GM18499 (cell line): ENCODE measurements around the gene GPR162.

Source experiments
- ATAC-seq: cut with Tn5 transposase; IDR thresholded peaks from one replicate; pipeline ENCODE4 v1.9.1; 2021; ENCODE audit warnings: moderate number of reproducible peaks; ENCODE audit not compliant: insufficient read depth, unreplicated experiment

Gene GPR162

DNA sequence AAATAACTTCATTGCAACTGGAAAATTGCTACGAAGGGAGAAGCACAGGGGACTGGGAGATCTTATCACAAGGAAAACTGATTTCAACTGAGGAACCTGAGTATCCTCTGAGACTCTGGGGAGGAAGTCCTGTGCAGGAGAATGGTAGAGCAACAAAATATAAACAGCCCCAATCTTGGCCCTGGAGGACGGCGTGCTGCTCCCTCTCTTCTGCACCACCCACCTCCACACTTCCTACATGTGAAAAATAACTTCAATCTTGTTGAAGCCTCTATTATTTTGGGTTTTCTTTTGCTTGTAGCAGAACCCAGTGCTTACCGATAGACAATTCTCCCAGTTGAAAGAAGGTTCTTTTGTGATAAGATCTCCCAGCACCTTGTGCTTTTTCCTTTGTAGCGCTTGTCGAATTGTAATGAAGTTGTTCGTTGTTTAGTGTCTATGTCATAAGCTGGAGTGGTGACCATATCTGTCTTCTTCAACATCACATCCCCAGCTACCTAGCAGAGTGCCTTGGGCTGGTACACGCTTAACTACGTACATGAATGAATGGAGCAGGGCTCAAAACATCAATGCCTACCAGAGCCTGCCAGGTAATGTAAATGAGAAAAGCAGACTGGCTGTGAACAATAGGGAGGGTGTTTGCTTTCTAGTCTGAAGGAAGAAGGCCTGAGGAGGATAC, 35.1 kb upstream of the GPR162 start:
- no peak for ATAC-seq

DNA sequence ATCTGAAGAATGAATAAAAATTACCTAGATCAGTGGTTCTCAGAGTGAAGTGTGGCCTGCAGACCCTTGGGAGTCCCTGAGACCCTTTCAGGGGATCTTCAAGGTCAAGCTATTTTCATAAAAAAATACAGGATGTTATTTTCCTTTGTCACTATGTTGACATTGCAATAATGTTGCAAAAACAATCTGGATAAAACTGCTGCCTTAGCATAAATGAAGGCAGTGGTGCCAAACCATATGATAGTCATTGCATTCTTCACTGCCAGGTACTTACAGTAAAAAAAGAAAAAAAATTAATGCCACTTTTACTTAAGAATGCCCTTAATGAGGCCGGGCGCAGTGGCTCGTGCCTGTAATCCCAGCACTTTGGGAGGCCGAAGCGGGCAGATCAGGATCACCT, 34.3 kb upstream of the GPR162 start:
- no peak for ATAC-seq

DNA sequence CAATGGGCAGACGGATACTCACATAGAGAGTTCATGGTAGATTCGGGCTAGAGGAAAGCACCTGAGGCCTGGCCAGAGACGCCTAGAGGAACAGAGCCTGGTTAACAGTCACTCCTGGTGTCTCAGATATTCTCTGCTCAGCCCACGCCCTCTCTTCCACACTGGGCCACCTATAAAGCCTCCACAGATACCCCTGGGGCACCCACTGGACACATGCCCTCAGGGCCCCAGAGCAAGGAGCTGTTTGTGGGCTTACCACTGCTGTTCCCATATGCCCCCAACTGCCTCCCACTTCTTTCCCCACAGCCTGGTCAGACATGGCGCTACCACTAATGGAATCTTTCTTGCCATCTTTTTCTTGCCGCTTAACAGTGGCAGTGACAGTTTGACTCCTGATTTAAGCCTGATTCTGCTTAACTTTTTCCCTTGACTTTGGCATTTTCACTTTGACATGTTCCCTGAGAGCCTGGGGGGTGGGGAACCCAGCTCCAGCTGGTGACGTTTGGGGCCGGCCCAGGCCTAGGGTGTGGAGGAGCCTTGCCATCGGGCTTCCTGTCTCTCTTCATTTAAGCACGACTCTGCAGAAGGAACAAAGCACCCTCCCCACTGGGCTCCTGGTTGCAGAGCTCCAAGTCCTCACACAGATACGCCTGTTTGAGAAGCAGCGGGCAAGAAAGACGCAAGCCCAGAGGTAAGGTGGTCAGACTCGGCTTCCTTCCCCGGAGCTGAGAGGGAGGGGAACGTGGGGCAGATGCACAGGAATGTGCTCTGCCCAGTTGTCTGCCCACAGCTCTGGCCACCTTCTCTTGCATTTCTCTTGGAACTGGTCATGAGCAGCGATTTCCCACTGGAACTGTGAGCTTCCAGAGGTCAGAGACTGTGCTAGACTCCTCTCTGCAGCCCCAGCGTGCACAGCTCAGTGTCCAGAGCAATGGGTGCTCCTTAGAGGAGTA, 32.4 kb upstream of the GPR162 start, which contains the start of gene CD4:
TSS of gene CD4 (plus strand) at position 557 of the 953 bp plus-strand sequence. CDS start 10,611 bp downstream, outside the sequence.
- ATAC-seq, result no peak

GRCh38 chr12:6790496-6791150, 31.0 kb upstream of the GPR162 start:
- no peak for ATAC-seq

- ATAC-seq, result no peak
These were observed 29.6 kb upstream of the GPR162 start for GRCh38 chr12:6791931-6792520.

DNA sequence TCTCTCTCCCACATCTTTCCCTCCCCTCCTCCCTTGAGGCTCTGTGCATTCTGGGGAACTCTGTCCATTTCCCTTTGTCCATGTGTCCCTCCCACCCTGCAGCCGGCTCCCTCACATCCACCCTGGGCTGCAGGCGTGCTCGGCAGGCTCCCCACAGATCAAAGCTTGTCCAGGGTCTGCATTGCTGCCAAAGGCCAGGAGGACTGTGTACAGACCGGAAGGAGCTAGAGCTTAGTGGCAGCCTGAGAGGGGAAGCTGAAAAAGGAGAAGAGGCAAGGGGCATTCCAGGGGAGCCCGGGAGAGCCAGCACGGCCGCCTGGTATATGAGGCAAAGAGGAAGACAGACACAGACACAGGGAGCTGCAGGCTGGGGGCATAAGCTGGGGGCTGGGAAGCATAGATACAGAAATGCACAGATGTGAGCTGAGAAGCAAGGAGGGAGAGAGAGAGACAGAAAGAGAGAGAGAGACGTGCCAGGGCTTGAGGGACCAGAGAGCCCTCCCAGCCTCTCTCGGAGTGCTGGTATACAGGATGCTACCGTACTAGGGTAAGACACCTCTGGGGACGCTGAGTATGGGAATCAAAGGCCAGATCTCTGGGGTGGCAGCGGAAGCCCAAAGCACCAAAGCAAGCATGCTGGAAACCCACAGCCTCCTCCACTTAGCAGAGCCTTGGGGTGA, 29.0 kb upstream of the GPR162 start:
- no peak for ATAC-seq

DNA sequence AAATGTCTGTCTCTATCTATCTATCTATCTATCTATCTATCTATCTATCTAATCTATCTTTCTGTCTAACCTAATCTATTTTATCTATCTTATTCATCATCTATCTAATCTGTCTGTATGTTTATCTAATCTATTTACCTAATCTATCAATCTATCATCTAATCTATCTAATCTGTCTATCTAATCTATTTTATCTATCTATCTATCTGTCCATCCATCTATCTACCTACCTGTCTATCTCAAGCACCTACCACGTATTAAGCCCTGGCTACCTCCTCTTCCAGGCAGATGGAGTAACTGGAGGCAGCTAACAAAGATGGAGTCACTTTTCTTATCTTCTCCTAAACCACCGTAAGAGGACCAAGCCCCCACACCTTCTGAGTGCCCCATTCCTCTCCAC, 26.5 kb upstream of the GPR162 start:
- no peak for ATAC-seq

DNA sequence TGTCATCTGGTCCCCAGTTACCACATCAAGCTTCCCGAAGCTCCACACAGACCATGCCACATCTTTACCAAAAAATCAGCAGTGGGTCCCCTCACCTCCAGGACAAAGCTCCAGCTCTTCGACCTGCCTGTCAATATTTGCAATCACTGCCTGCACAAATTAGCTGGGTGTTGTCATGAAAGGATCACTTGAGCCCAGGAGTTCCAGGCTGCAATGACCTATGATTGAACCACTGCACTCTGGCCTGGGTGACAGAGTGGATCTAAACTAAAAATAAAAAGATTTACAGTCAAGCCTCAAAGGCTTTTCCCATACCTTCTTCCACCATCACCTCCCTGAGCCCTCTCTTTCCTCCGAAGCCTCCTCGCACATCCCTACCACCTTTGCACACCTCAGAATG, 25.0 kb upstream of the GPR162 start:
- ATAC-seq, result no peak

DNA sequence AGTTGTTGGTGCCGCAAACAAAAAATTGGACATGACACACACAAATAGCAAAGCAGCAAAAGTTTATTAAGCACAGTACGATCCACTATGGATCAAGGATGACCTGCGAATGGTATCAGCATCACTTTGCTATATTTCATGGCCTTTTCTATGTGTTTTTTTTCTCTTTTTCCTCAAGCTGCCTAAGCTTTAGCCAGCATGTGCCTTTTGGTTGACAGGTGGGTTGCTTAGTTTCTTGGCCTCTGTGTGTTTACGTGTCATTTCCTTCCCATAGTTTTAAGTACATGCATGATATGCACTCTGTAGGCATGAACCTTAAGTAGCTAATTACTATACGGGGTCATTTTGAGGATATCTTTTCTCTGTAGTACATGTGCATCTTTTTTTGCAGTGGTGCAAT, 22.5 kb upstream of the GPR162 start:
- no peak for ATAC-seq

- no peak for ATAC-seq
These were observed 14.5 kb upstream of the GPR162 start for GRCh38 chr12:6807170-6807569.

DNA sequence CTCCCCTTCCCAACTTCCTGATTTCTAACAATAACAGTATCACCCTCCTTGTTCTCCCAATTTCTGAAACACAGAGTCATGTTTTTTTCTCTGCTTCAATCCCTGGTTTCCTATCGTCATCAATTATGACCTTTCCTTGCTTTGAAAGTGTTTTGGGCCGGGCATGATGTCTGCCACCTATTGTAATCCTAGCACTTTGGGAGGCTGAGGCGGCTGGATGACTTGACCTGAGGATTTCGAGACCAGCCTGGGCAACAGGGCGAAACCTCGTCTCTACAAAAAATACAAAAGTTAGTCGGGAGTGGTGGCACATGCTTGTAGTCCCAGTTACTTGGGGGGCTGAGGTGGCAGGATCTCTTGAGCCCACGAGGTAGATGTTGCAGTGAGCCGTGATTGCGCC, 12.6 kb upstream of the GPR162 start:
- no peak for ATAC-seq

GRCh38 chr12:6810758-6811157, 10.9 kb upstream of the GPR162 start:
- ATAC-seq, result no peak

- no peak for ATAC-seq
These were observed 8.3 kb upstream of the GPR162 start for GRCh38 chr12:6813363-6813762.

DNA sequence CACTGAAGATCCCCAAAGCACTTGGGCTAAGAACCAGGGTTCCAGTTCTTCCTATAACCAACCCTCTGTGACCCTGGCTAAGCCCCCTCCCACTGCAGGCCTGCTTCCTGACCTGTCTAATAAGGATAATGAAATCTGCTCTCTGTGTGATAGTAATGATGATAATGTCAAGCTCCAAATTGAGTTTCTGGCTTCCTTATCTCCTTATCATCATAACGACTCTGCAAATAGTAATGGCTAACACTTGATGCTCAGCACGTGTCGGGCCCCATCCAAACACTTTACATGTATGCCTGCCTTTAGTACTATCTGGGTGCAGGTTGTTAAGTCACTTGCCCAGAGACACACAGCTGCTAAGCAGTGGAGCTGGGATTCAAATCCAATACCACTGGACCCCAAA, 5.0 kb upstream of the GPR162 start:
- ATAC-seq, result no peak

DNA sequence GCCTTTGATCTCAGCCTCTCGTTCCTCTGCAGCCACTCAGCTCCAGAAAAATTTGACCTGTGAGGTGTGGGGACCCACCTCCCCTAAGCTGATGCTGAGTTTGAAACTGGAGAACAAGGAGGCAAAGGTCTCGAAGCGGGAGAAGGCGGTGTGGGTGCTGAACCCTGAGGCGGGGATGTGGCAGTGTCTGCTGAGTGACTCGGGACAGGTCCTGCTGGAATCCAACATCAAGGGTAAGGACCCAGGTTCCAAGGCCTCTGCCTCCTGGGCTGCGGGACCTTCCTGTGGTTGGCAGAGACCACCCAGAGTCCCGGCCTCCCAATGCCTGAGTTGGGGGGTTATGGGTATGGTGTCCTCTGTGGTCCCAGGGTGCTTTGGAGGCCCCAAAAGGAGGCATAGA, 4.5 kb upstream of the GPR162 start:
- no peak for ATAC-seq

DNA sequence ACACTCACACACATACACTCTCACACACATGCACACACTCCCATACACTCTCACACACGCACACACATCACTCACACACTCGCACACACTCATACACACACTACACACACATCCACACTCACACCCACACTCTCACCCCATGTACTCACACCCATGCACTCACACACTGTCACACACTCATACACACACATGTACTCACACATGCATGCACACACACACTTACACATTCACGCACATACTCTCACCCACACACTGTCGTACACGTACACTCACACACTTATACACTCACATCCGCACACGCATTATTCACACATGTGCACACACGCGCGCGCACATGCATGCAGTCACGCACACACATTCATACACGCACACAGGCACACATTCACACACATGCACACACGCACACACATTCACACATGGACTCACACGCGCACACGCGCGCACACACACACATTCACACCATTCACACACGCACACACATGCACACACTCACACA, 3.9 kb upstream of the GPR162 start:
- no peak for ATAC-seq

GRCh38 chr12:6818222-6818621, 3.4 kb upstream of the GPR162 start:
- no peak for ATAC-seq

DNA sequence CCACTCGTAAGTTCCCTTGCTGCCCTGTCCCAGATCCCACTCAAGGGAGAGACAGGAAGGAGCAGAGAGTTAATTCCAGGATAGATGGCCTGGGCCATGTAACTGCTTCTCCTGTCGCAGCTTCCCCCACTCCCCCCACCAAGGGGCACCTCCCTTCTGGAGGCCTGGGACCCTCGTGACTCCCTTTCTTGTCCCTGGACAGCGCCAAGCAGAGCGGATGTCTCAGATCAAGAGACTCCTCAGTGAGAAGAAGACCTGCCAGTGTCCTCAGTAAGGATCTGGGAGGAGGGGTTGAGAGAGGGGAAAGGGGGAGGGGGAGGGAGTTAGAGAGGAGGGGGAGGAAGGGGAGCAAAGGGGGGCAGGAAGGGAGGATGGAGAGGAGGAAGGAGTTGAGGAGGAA, 3.0 kb upstream of the GPR162 start:
- no peak for ATAC-seq

- no peak for ATAC-seq
These were observed 2.3 kb upstream of the GPR162 start for GRCh38 chr12:6819106-6820030.
